ENCODE results near the gene SRCIN1.
"Not testable (repeated sequence)": the region's sequence is repeated elsewhere in the genome, so short reads cannot be mapped to it uniquely, and the experiment has no call there.

Gene SRCIN1

GRCh38 chr17:38489774-38490173 lies 116.0 kb downstream of the SRCIN1 start:
- not testable (repeated sequence) for H3K18ac ChIP-seq (ENCODE audit: low read depth in 1 of 2, low read length in 2 of 2); DNase-seq; H3K4ac ChIP-seq (ENCODE audit: low read depth in 1 of 2, low read length in 2 of 2)

GRCh38 chr17:38485681-38486298 lies 120.0 kb downstream of the SRCIN1 start:
- not testable (repeated sequence) for H4K8ac ChIP-seq (ENCODE audit: low read length); H3K14ac ChIP-seq (ENCODE audit: low read length in 2 of 2); H3K4ac ChIP-seq (ENCODE audit: low read depth in 1 of 2, low read length in 2 of 2); H3K4me2 ChIP-seq (ENCODE audit: low read length, poor library complexity, severe bottlenecking); H2AK5ac ChIP-seq (ENCODE audit: low read length, severe bottlenecking); H2BK12ac ChIP-seq (ENCODE audit: low read length in 2 of 2); H3K9ac ChIP-seq (ENCODE audit: low read length); H3K9me3 ChIP-seq (ENCODE audit: control insufficient read depth, low read length); H3K27me3 ChIP-seq (ENCODE audit: control insufficient read depth in 1 of 2, insufficient read depth in 1 of 2, low read length in 2 of 2); H3K79me1 ChIP-seq (replicated peaks; ENCODE audit: low read length, poor library complexity, severe bottlenecking); H2BK120ac ChIP-seq (ENCODE audit: low read depth, low read length); DNase-seq; H2BK5ac ChIP-seq (ENCODE audit: low read depth, low read length, poor library complexity, severe bottlenecking); H4K91ac ChIP-seq (ENCODE audit: low read length); H3K27ac ChIP-seq (ENCODE audit: low read length, poor library complexity, severe bottlenecking); H2AFZ ChIP-seq (ENCODE audit: low read depth, low read length); H3K4me3 ChIP-seq (ENCODE audit: insufficient read depth in 1 of 2, low read depth in 1 of 2, low read length in 2 of 2); H3K18ac ChIP-seq (ENCODE audit: low read depth in 1 of 2, low read length in 2 of 2); H2BK15ac ChIP-seq (ENCODE audit: low read depth, poor library complexity, severe bottlenecking)
- Histone ChIP-seq H3K23ac (ENCODE audit: low read length in 2 of 2) (peak overlapping the region in 1 of 2 experiments; percentile 83), H3K36me3 (ENCODE audit: control insufficient read depth in 1 of 2, insufficient read depth in 2 of 2, low read depth in 1 of 2, low read length in 2 of 2) (peaks cover 46 to 56% of the 10 kb centered on the region in 2 experiments), H3K4me1 (ENCODE audit: control insufficient read depth, insufficient read depth, low read depth, low read length) (peaks cover 31% of the 10 kb centered on the region)
- 94% methylated on average over 10 of the region's 13 CpGs for WGBS

More at GRCh38 chr17:38489774-38490173, 116.0 kb downstream of the SRCIN1 start:
- H4K91ac ChIP-seq (ENCODE audit: low read length); H3K9me3 ChIP-seq (ENCODE audit: control insufficient read depth, low read length); H2BK15ac ChIP-seq (ENCODE audit: low read depth, poor library complexity, severe bottlenecking); H2AK5ac ChIP-seq (ENCODE audit: low read length, severe bottlenecking); H2BK12ac ChIP-seq (ENCODE audit: low read length in 2 of 2); H3K9ac ChIP-seq (ENCODE audit: low read length); H2AFZ ChIP-seq (ENCODE audit: low read depth, low read length); H2BK120ac ChIP-seq (ENCODE audit: low read depth, low read length); H3K14ac ChIP-seq (ENCODE audit: low read length in 2 of 2); H4K8ac ChIP-seq (ENCODE audit: low read length); H2BK5ac ChIP-seq (ENCODE audit: low read depth, low read length, poor library complexity, severe bottlenecking); H3K23ac ChIP-seq (ENCODE audit: low read length in 2 of 2); H3K27me3 ChIP-seq (ENCODE audit: control insufficient read depth in 1 of 2, insufficient read depth in 1 of 2, low read length in 2 of 2); H3K27ac ChIP-seq (ENCODE audit: low read length, poor library complexity, severe bottlenecking); H3K4me2 ChIP-seq (ENCODE audit: low read length, poor library complexity, severe bottlenecking); H3K4me3 ChIP-seq (ENCODE audit: insufficient read depth in 1 of 2, low read depth in 1 of 2, low read length in 2 of 2): not testable (repeated sequence)
- Histone ChIP-seq H3K36me3 (ENCODE audit: control insufficient read depth in 1 of 2, insufficient read depth in 2 of 2, low read depth in 1 of 2, low read length in 2 of 2) (peaks cover 58 to 70% of the 10 kb centered on the region in 2 experiments), H3K4me1 (ENCODE audit: control insufficient read depth, insufficient read depth, low read depth, low read length) (peaks cover 14% of the 10 kb centered on the region), H3K79me1 (replicated peaks; ENCODE audit: low read length, poor library complexity, severe bottlenecking) (peaks cover 14% of the 10 kb centered on the region)
- WGBS: 96% methylated on average over 17 of the region's 17 CpGs

GRCh38 chr17:38485146-38485468 lies 120.6 kb downstream of the SRCIN1 start:
- Histone ChIP-seq H2BK120ac (ENCODE audit: low read depth, low read length) (no peak overlapping the region), H3K14ac (ENCODE audit: low read length in 2 of 2) (no peak overlapping the region), H3K4me2 (ENCODE audit: low read length, poor library complexity, severe bottlenecking) (no peak overlapping the region), H3K4ac (ENCODE audit: low read depth in 1 of 2, low read length in 2 of 2) (no peak overlapping the region), H4K8ac (ENCODE audit: low read length) (no peak overlapping the region), H2BK12ac (ENCODE audit: low read length in 2 of 2) (no peak overlapping the region), H3K79me1 (replicated peaks; ENCODE audit: low read length, poor library complexity, severe bottlenecking) (peaks cover 4% of the 10 kb centered on the region), H3K36me3 (ENCODE audit: control insufficient read depth in 1 of 2, insufficient read depth in 2 of 2, low read depth in 1 of 2, low read length in 2 of 2) (peaks cover 43 to 50% of the 10 kb centered on the region in 2 experiments), H2BK15ac (ENCODE audit: low read depth, poor library complexity, severe bottlenecking) (no peak overlapping the region), H3K4me3 (ENCODE audit: insufficient read depth in 1 of 2, low read depth in 1 of 2, low read length in 2 of 2) (no peak overlapping the region), H3K4me1 (ENCODE audit: control insufficient read depth, insufficient read depth, low read depth, low read length) (peaks cover 31% of the 10 kb centered on the region), H3K23ac (ENCODE audit: low read length in 2 of 2) (no peak overlapping the region), H4K91ac (ENCODE audit: low read length) (no peak overlapping the region), H2BK5ac (ENCODE audit: low read depth, low read length, poor library complexity, severe bottlenecking) (no peak overlapping the region), H2AFZ (ENCODE audit: low read depth, low read length) (no peak overlapping the region), H3K27me3 (ENCODE audit: control insufficient read depth in 1 of 2, insufficient read depth in 1 of 2, low read length in 2 of 2) (no peaks in the 10 kb centered on the region), H3K9me3 (ENCODE audit: control insufficient read depth, low read length) (no peaks in the 10 kb centered on the region), H3K27ac (ENCODE audit: low read length, poor library complexity, severe bottlenecking) (peak overlapping the region; percentile 46), H3K9ac (ENCODE audit: low read length) (peak overlapping the region; percentile 41), H3K18ac (ENCODE audit: low read depth in 1 of 2, low read length in 2 of 2) (no peak overlapping the region), H2AK5ac (ENCODE audit: low read length, severe bottlenecking) (peak overlapping the region; percentile 13)
- DNase-seq: no peak
- 72% methylated on average over 2 of the region's 2 CpGs for WGBS

- not testable (repeated sequence) for H3K4ac ChIP-seq (ENCODE audit: low read depth in 1 of 2, low read length in 2 of 2); H4K91ac ChIP-seq (ENCODE audit: low read length); H3K79me1 ChIP-seq (replicated peaks; ENCODE audit: low read length, poor library complexity, severe bottlenecking); H4K8ac ChIP-seq (ENCODE audit: low read length); H2BK120ac ChIP-seq (ENCODE audit: low read depth, low read length); H2AFZ ChIP-seq (ENCODE audit: low read depth, low read length); H3K23ac ChIP-seq (ENCODE audit: low read length in 2 of 2); H2BK15ac ChIP-seq (ENCODE audit: low read depth, poor library complexity, severe bottlenecking); H3K27me3 ChIP-seq (ENCODE audit: control insufficient read depth in 1 of 2, insufficient read depth in 1 of 2, low read length in 2 of 2); H2BK12ac ChIP-seq (ENCODE audit: low read length in 2 of 2); H3K4me2 ChIP-seq (ENCODE audit: low read length, poor library complexity, severe bottlenecking); H3K9me3 ChIP-seq (ENCODE audit: control insufficient read depth, low read length); H2BK5ac ChIP-seq (ENCODE audit: low read depth, low read length, poor library complexity, severe bottlenecking); H3K4me3 ChIP-seq (ENCODE audit: insufficient read depth in 1 of 2, low read depth in 1 of 2, low read length in 2 of 2); H3K18ac ChIP-seq (ENCODE audit: low read depth in 1 of 2, low read length in 2 of 2)
- Histone ChIP-seq H3K14ac (ENCODE audit: low read length in 2 of 2) (peak overlapping the region in 1 of 2 experiments; percentile 68), H3K4me1 (ENCODE audit: control insufficient read depth, insufficient read depth, low read depth, low read length) (peaks cover 36% of the 10 kb centered on the region), H3K9ac (ENCODE audit: low read length) (peak overlapping the region; percentile 41), H3K36me3 (ENCODE audit: control insufficient read depth in 1 of 2, insufficient read depth in 2 of 2, low read depth in 1 of 2, low read length in 2 of 2) (peaks cover 42 to 50% of the 10 kb centered on the region in 2 experiments), H2AK5ac (ENCODE audit: low read length, severe bottlenecking) (peak overlapping the region; percentile 7), H3K27ac (ENCODE audit: low read length, poor library complexity, severe bottlenecking) (peak overlapping the region; percentile 46)
- peak; percentile 74 for DNase-seq
- 63% methylated on average over 21 of the region's 21 CpGs for WGBS
Observed at GRCh38 chr17:38484242-38485145, 121.3 kb downstream of the SRCIN1 start.
